Adrenal gland (tissue), 12 donors: Measurements from ENCODE around the gene ALPG. TPM values are rescaled to one million over a fixed set of nuclear protein-coding genes. Genes with fewer than 3 reads are reported as not detected.

Experiments used
- DNase-seq, 7 donors: peaks; one replicate each; pipeline ENCODE4 v3.0.0-alpha.2; 2019 to 2020
- H3K27ac ChIP-seq, 5 donors: fragments of 200-600 bp; sonication (generic) in 4 of 5; 1 replicate in 3 of 5; 2 replicates in 2 of 5; pipeline versions ENCODE4 v1.5.1 to v1.8.0; 2016 to 2020; ENCODE audit warnings: mild to moderate bottlenecking in 1 of 5
- H3K27me3 ChIP-seq: fragments of 200-600 bp; 2 replicates; pipeline ENCODE4 v1.8.0; 2021
- H3K36me3 ChIP-seq, 2 donors: fragments of 200-600 bp; replicated peaks in 1 of 2; 1 replicate in 1 of 2; 2 replicates in 1 of 2; pipeline versions ENCODE4 v1.5.1 to v1.8.0; 2018 to 2022
- H3K4me1 ChIP-seq, 2 donors: fragments of 200-600 bp; replicated peaks in 1 of 2; 1 replicate in 1 of 2; 2 replicates in 1 of 2; pipeline versions ENCODE4 v1.5.1 to v1.8.0; 2018 to 2021
- H3K4me3 ChIP-seq, 4 donors: fragments of 200-600 bp; sonication (generic) in 3 of 4; one replicate each; pipeline ENCODE4 v1.5.1; 2016 to 2018
- H3K9me3 ChIP-seq, 3 donors: fragments of 200-600 bp; sonication (generic) in 1 of 3; replicated peaks in 1 of 3; 1 replicate in 2 of 3; 2 replicates in 1 of 3; pipeline versions ENCODE4 v1.5.1 to v1.8.0; 2016 to 2021
- POLR2A ChIP-seq, 2 donors: fragments of 450-650 bp; IDR thresholded peaks; one replicate each; pipeline ENCODE4 v1.6.1; 2017; ENCODE audit warnings: antibody characterized with exemption in 2 of 2, mild to moderate bottlenecking in 2 of 2, moderate library complexity in 1 of 2
- WGBS, 4 donors: extraction: QIAGEN DNeasy Blood & Tissue Kit in 2 of 4; methylation state at CpG; one replicate each; pipeline versions ENCODE4 v1.1.5 to v1.1.7; 2013 to 2017; 5-methylcytosine and 5-hydroxymethylcytosine counted together
- intact Hi-C, 2 donors: fragments of 100-400 bp; cut with DNase I; formaldehyde crosslinking; loops; one replicate each; pipeline versions ENCODE4 v1.14.1 to v1.15.0; 2022 to 2023
- polyA plus RNA-seq, 3 donors: library from polyadenylated mRNA; stranded (reverse); fragments of 200-250 nt in 2 of 3; fragments of 350-450 nt in 1 of 3; fragmentation: Illumina TruSeq in 1 of 3; extraction: RNeasy Lipid Tissue Mini Kit (QIAGEN cat#74804) in 1 of 3; gene quantifications; one replicate each; pipeline ENCODE4 v1.2.3, GENCODE V29; 2013 to 2014
- total RNA-seq, 9 donors: library from RNA; depleted of rRNA in 4 of 9; stranded (reverse); fragments of >200 nt in 4 of 9; fragments of 120-200 nt in 1 of 9; fragmentation: NEBNext Ultra II Directional in 1 of 9; extraction: Animal tissue kit (Norgen Biotek cat#: 25700) in 1 of 9; gene quantifications; one replicate each; pipeline versions ENCODE4 v1.1.0 to v1.2.4, GENCODE V29; 2013 to 2023
- TF ChIP-seq, protein P1 (sequence below), 6 experiments: fragments of 450-650 bp in 4 of 6; fragments of 200-600 bp in 2 of 6; sonication (generic) in 1 of 6; IDR thresholded peaks; 1 replicate in 5 of 6; 2 replicates in 1 of 6; pipeline versions ENCODE4 v1.5.1 to v1.8.0; 2016 to 2021; ENCODE audit warnings: antibody characterized with exemption in 6 of 6, mild to moderate bottlenecking in 2 of 6, moderate library complexity in 1 of 6
- donor health status: healthy with polysubstance abuse.
- donor health status: Bipolar disorder and iron deficiency.
- donor health status: DM: yes; HTN: yes; CAD: no.
- donor health status: DM: no; HTN: no; CAD: no.
- donor health status: DM: no; HTN: no; CAD: no.
- donor health status: DM: yes; HTN: yes; CAD: no.

The ALPG gene
- total and polyA plus RNA-seq, 12 donors = not detected

DNA sequence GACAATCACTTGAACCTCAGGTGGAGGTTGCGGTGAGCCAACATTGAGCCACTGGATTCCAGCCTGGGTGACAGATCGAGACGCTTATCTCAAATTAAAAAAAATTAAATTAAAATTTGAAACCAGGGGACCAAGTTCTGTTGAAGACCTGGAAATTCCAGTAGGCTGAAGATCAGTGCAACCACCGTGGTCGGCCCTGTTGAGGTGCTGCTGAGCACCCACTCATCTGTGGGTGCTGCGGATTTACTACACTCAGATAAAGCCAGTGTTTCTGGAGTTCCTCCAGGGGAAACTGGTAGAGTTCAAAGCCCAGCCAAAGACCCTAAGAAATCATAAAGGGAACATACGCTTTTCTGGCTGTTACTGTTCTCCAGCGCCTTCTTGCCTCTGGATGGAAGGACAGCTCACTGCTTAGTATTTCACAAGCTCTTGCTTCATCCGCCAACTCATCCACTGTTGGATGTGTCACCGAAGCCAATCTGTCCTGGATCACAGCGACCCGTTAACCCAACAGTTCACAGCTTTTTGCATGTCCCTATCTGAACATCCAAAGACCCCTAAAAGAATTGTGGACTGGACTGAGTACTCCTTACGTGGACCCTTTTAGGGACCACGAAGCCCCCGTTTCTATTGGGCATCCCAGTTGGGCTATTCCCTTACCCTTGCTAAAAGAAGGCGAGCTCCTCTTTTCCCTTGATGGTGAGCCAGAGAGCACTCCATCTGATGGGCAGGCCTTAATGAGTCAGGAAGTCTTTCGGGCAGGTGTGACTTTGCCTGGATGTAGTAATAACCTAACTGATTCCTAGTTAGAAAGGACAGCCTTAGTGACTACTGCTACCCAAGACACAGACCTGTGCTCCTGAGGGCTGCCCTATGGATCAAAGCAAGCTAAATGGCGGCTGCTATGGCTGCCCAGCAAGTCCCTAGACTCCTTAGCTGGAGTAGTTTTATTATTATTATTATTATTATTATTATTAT lies 34.1 kb upstream of the ALPG start:
- intact Hi-C loops = no loop called here
- 85 to 91% (median 86%) methylated on average over 18 of the region's 18 CpGs for WGBS, 4 donors
- H3K36me3 ChIP-seq = no peaks in the 10 kb centered on the region
- H3K27ac ChIP-seq = no peak overlapping the region
- H3K9me3 ChIP-seq = no peaks in the 10 kb centered on the region
- TF ChIP-seq, protein P1, sequence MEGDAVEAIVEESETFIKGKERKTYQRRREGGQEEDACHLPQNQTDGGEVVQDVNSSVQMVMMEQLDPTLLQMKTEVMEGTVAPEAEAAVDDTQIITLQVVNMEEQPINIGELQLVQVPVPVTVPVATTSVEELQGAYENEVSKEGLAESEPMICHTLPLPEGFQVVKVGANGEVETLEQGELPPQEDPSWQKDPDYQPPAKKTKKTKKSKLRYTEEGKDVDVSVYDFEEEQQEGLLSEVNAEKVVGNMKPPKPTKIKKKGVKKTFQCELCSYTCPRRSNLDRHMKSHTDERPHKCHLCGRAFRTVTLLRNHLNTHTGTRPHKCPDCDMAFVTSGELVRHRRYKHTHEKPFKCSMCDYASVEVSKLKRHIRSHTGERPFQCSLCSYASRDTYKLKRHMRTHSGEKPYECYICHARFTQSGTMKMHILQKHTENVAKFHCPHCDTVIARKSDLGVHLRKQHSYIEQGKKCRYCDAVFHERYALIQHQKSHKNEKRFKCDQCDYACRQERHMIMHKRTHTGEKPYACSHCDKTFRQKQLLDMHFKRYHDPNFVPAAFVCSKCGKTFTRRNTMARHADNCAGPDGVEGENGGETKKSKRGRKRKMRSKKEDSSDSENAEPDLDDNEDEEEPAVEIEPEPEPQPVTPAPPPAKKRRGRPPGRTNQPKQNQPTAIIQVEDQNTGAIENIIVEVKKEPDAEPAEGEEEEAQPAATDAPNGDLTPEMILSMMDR (IDR thresholded peaks at IDR 0.05) = no peak
- TF ChIP-seq POLR2A (IDR thresholded peaks at IDR 0.05) = no peak
- no peaks in the 10 kb centered on the region for H3K27me3 ChIP-seq
- peak in 1 of 7 donors; percentile 13 for DNase-seq
- H3K4me1 ChIP-seq = no peaks in the 10 kb centered on the region
- no peak overlapping the region for H3K4me3 ChIP-seq

DNA sequence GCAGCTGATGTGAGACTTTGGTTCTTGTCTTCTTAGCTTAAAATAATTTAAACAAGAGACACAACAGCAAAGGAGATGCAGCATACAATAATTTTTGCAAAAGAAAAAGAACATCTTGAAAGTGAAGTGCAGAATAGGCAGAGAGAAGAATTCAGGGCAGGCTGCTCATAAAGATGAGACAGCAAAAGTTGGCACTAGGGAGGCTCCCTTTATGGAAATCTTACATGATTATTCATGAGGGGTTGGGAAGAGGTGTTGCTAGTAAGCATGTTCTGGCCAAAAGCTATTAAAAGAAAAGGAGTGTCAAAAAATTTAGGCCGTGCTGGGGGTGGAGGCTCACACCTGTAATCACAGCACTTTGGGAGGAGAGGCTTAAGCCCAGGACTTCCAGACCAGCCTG lies 32.3 kb upstream of the ALPG start:
- Histone ChIP-seq H3K27ac (no peak overlapping the region), H3K36me3 (no peaks in the 10 kb centered on the region), H3K4me3 (no peak overlapping the region), H3K4me1 (no peaks in the 10 kb centered on the region), H3K9me3 (no peaks in the 10 kb centered on the region), H3K27me3 (no peaks in the 10 kb centered on the region)
- no peak for TF ChIP-seq POLR2A (IDR thresholded peaks at IDR 0.05)
- TF ChIP-seq, protein P1 (IDR thresholded peaks at IDR 0.05) = no peak
- WGBS, 4 donors = 37 to 95% (median 74%) methylated on average over 1 of the region's 1 CpG
- intact Hi-C loops = no loop called here
- no peak for DNase-seq

DNA sequence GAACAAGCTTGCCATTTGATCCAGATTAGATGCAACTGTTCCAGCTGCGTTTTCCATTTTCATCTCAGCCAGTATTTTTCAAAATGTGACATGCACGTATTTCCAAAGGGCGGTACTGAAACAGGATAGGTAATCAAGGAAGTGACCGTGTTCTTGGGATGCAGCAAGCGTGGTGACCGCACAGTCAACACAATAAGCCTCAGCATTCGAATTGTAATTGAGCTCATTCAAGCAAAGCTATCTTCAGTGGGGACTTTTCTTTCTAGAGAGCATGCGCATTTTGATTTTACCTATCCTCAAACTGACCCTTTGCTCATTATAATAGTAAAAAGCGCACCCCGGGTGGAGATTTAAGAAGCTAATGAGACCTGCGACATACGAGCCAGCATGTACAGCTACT lies 31.5 kb upstream of the ALPG start:
- no peaks in the 10 kb centered on the region for H3K4me1 ChIP-seq
- H3K4me3 ChIP-seq = no peak overlapping the region
- TF ChIP-seq, protein P1 (IDR thresholded peaks at IDR 0.05) = no peak
- no peak for DNase-seq
- no peaks in the 10 kb centered on the region for H3K9me3 ChIP-seq
- no peaks in the 10 kb centered on the region for H3K27me3 ChIP-seq
- no peaks in the 10 kb centered on the region for H3K36me3 ChIP-seq
- intact Hi-C loops = no loop called here
- H3K27ac ChIP-seq = no peak overlapping the region
- 75 to 78% (median 78%) methylated on average over 12 of the region's 12 CpGs for WGBS, 4 donors

DNA sequence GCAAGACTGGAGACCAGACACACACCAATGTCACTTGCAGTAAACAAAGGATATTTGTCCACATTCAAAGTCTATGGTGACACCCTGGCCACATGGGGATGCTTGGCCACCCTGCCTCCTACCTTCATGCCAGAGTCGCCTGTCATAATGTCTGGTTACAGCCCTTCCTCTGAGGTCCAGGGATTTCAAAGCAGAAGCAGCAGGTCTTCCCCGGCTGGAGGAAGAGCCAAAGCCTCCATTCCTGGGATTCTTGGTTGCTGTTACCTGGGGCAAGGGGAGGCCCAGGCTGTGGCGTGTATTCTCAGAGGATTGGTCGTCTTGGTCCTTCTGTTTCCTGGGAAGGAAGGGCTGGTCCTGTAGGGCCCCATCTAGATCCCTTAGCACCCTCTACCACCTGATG lies 30.4 kb upstream of the ALPG start:
- Histone ChIP-seq H3K4me1 (no peaks in the 10 kb centered on the region), H3K4me3 (no peak overlapping the region), H3K27me3 (no peaks in the 10 kb centered on the region), H3K27ac (no peak overlapping the region), H3K36me3 (no peaks in the 10 kb centered on the region), H3K9me3 (no peaks in the 10 kb centered on the region)
- TF ChIP-seq, protein P1 (IDR thresholded peaks at IDR 0.05) = no peak
- TF ChIP-seq POLR2A (IDR thresholded peaks at IDR 0.05) = no peak
- intact Hi-C loops = no loop called here
- whole genome bisulfite sequencing, 4 donors = 71 to 80% (median 74%) methylated on average over 3 to 4 of the region's 4 CpGs
- no peak for DNase-seq
